Stomach (tissue), 4 donors: Measurements from ENCODE around the gene PCNT.

Source experiments
- EP300 ChIP-seq: sonication (generic); formaldehyde crosslinking; IDR thresholded peaks from one replicate; pipeline ENCODE4 v1.6.1; 2017; ENCODE audit warnings: antibody characterized with exemption
- POLR2A ChIP-seq, 4 donors: fragments of 450-650 bp; IDR thresholded peaks; one replicate each; pipeline ENCODE4 v1.6.1; 2016; ENCODE audit warnings: antibody characterized with exemption in 4 of 4, control low read depth in 2 of 4, mild to moderate bottlenecking in 1 of 4, moderate library complexity in 1 of 4
- TF ChIP-seq, protein P1 (sequence below), 7 experiments: fragments of 450-650 bp in 4 of 7; fragments of 200-600 bp in 3 of 7; sonication (generic) in 3 of 7; IDR thresholded peaks; one replicate each; pipeline ENCODE4 v1.5.1; 2016 to 2019; ENCODE audit warnings: antibody characterized with exemption in 7 of 7, control low read depth in 2 of 7, mild to moderate bottlenecking in 1 of 7

DNA sequence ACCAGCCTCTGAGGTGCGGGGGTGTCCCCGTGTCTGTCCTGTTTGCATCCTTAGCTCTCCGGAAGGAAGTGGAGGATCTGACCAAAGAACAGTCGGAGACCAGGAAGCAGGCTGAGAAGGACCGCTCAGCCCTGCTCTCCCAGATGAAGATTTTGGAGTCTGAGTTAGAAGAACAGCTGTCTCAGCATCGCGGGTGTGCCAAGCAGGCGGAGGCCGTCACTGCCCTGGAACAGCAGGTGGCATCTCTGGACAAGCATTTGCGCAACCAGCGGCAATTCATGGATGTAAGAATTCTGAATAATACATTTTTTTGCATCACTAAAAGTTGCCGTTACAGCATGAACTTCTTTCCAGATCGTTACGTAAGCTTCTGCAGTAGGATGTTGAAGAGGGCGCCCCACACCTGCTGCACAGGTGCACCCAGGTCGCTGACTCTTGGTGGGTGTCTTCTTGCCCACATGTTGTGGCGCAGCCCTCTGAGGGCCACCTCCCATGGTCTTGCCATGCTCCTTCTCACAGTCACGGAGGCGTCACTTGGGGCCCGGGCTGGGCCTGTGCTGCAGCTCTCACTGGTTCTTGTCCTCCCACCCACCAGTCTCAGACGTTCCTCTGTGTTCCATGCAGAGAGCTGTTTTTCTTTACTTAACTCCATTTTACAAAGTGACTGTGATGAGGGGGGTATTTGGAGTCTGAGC lies 73.4 kb downstream of the PCNT start:
- TF ChIP-seq POLR2A (IDR thresholded peaks at IDR 0.05) (no peak), EP300 (no peak)
- TF ChIP-seq, protein P1, sequence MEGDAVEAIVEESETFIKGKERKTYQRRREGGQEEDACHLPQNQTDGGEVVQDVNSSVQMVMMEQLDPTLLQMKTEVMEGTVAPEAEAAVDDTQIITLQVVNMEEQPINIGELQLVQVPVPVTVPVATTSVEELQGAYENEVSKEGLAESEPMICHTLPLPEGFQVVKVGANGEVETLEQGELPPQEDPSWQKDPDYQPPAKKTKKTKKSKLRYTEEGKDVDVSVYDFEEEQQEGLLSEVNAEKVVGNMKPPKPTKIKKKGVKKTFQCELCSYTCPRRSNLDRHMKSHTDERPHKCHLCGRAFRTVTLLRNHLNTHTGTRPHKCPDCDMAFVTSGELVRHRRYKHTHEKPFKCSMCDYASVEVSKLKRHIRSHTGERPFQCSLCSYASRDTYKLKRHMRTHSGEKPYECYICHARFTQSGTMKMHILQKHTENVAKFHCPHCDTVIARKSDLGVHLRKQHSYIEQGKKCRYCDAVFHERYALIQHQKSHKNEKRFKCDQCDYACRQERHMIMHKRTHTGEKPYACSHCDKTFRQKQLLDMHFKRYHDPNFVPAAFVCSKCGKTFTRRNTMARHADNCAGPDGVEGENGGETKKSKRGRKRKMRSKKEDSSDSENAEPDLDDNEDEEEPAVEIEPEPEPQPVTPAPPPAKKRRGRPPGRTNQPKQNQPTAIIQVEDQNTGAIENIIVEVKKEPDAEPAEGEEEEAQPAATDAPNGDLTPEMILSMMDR (IDR thresholded peaks at IDR 0.05): no peak
